ENCODE measurements around the gene ZFAND6.
"Not testable (repeated sequence)": the region's sequence is repeated elsewhere in the genome, so short reads cannot be mapped to it uniquely, and the experiment has no call there.

Gene ZFAND6

DNA sequence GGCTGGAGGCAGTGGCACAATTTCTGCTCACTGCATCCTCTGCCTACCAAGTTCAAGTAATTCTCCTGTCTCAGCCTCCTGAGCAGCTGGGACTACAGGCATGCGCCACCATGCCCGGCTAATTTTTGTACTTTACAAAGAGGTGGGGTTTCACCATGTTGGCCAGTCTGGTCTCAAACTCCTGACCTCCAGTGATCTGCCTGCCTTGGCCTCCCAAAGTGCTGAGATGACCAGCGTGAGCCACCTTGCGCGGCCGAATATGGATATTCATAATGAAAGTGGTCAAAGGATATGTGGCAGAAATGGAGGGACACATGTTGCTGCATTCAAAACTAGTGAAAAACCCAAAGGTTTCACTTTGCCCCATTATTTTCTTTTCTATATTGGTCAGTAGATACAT, 40.2 kb downstream of the ZFAND6 start:
- not testable (repeated sequence) for DNase-seq

DNA sequence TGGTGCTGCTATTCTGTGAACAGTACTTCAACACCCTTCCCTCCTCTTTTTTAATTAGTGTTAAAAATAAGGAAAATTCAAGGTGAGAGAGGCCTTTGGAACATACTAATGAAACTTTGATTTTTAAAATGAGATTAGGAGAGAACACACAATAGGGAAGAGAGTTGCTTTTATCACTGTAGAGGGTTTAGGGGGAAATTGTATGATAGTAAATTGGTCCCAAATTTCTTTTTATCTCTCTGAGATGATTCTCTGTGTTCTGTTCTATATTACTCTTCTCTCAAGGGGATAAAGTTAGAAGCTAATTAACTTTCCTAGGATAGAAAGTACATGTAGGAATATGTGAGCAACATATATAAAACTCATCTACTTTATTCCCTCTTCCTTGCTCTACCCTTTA, 40.8 kb downstream of the ZFAND6 start:
- DNase-seq = no peak

DNA sequence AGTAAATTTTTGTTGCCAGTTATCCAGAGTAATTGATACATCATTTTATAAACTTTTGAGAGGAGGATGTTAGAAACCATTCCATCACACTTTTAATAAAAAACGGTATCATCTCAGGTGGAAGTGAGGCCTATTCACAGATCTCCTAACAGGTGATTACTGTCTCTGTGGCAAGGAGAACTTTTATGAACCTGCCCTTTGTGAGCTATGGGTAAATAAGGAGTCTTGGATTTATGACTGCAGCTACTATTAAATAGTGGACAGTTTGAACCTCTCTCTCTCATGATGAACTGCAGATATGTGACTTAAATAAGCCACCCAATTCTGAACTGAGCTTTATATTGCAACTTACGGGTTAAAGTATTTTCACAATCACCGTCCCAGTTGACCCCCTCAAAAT, 45.7 kb downstream of the ZFAND6 start:
- DNase-seq = no peak

DNA sequence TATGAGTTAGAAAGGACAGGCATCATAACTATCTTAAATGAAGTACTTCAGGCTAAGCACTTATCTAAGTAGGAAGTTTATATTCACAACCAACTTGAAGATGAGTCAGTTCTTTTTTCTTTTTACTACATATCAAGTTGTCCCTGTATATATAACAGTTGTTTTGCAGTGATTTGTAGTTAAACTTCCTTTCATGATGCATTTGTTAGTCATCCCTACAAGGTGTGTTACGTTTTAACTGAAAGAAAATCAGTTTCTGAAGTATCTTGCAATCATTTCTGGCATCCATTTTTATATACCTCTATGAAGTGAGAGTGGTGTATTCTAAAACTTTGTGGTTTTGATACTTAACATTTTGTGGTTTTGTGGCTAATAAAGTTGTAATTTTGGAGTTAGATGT, 46.1 kb downstream of the ZFAND6 start:
- no peak for DNase-seq

DNA sequence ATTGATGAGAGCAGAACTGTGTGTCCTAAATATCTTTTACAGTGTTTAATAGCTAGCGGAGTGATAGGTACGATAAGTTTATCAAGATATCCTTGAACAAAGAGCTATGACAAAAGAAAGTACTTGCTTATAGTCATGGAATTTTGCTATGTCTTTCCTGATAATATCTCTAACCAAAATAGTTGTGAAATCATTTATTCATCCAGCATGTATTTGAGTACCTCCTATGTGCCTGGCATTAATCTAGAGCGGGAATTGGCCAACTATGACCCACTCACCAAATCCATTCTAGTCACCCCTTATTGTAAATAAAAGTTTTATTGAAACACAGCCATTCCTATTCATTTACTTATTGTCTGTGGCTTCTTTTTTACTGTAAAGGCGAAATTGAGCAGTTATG, 46.6 kb downstream of the ZFAND6 start:
- DNase-seq = no peak

DNA sequence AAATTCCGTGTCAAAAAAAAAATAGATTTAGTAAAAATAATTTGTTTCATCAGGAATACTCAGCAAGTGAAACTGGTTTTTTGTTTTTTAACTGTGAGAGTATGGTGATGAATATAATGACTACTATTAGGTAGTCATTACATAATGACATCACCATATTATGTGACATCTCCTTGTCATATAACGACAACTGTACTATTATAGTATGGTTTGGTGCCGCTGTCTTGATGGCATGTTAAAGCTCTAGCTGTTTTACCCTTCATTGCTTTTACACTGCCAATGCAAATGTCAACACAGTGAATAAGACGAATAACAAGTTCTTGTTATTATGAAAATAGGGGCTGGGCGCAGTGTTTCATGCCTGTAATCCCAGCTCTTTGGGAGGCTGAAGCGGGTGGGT, 47.7 kb downstream of the ZFAND6 start:
- DNase-seq = no peak

DNA sequence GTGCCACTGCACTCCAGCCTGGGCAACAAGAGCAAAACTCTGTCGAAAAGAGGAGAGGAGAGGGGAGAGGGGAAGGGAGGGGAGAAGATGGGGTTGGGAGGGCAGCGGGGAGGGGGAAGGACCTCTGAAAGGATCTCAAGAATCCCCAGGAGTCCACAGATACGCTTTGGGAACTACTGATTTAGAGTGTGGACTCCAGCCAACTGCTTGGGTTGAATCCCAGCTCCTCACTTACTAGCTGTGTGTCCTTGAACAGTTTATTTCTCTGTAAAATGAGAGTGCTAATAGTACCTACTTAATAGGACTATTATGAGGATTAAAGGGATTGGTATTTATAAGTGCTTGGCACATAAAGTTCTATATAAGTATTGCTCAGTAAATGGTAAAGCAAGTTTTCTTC, 48.3 kb downstream of the ZFAND6 start:
- no peak for DNase-seq

DNA sequence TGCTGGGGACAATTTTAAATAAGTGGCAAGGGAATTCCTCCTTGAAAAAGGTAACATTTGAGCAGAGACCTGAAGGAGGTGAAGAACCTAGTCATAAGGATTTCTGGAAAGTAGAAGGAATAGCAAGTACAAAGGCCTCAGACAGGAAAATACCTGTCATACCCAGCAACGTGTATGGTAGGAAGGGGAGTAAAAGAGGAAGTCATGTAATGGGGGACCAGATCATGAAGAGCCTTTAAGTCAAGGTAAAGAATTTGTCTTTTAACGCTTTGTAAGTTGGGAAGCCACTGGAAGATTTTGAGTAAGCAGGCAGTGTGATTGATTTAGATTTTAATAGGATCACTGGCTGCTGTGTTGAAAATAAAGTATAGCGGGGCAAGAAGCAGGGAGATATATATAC, 49.9 kb downstream of the ZFAND6 start:
- no peak for DNase-seq

DNA sequence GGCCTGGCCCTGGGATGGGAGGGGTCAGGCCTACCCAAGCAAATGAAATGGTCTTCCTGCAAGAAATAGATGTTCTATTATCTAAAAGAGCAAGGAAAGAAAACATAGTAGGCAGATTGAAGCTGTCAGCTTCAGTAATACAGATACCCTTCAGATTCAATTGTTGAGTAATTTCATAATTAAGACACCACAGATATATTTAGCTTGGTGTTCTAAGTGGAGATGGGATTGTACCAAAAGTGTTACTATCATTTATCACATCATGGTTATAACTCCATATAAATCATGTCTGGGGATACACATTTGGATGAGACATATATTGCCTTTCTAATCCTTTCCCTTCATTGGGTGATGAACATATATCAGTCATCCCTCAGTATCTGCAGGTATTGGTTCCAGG, 51.4 kb downstream of the ZFAND6 start:
- DNase-seq = no peak

DNA sequence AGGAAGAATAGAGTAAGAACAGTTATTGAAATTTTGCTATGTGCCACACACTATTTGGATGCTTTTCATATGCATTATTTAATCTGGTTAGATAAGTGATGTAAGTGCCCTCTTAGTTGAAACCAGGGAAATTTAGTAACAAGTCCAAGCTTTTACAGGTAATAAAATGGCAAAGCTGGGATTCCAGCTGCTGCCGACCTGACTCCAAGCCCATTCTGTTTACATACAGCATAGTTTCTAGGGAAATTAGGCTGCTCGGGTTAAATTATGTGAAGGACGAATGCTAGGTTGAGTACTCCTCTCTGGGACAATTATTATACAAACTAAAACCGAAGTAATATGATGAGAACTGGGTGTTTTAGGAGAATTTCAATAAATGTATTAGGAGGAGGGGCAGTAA, 54.6 kb downstream of the ZFAND6 start:
- no peak for DNase-seq

DNA sequence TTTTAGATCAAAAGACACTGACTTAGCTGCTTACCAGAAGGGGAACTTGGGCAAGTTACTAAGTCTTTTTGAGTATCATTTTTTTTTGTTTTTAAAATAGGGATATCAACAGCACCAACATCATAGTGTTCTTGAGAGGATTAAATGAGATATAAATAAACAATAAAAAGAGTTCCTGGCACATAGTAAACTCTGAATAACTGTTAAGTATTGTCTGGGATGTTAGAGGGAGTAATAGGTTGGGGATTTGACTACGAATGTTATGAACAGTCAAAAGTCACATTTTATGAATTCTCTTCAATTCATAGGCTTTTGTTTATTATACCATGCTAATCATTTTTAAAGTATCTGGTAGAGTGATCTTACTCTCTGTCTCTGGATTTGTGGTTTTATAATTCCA, 55.5 kb downstream of the ZFAND6 start:
- no peak for DNase-seq

DNA sequence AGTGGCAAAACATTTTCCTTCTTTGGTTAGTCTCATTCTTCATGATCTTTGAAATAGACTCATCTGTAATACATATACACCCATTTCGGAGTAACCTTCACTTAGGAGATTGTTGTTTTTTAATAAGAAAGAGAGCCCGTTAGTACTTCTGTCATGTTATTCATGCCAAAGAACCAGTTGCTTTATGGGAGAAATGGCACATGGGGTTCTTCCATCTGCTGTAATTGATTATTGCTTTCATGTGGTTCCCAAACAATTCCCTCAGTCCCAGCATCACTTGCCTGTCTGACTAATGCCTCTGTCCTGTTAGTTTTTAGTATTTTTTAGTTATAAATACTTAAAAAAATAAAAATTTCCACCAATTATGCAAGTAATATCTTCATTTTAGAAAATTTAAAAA, 59.5 kb downstream of the ZFAND6 start:
- DNase-seq = no peak

DNA sequence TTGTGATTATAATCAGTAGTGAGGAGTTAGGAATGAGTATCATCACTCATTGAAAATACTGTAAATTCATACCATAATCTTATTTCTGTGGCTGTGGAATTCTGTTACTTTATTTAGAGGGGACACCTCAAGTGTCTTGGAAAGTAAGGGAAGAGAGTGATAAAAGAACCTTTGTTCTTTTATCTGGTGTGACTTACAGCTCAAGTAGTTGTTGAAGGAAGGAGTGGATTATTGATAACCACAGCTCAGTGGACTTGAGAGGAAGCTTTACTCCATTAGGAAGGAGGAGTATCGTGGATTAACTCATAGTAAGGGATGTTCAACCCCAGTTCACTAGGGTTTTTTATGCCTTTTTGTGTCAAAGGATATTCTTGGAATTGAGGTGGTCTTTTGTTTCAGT, 61.2 kb downstream of the ZFAND6 start:
- DNase-seq = no peak

DNA sequence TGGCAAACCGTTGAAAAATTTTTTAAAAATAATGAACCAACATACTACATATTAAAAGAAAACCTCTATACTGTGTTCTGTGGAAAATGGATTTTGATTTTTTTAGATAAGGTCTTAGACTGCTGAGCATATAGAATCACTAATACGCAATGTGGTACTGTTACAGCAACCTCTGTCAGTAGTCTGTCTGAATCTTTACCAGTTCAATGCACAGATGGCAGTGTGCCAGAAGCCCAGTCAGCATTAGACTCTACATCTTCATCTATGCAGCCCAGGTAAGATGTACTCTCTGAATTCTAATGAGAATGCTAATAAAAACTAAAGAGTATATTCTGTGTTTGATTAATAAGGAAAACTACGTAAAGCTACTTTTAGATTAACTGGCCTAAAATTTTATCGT, 62.1 kb downstream of the ZFAND6 start:
- peak; percentile 58 for DNase-seq

DNA sequence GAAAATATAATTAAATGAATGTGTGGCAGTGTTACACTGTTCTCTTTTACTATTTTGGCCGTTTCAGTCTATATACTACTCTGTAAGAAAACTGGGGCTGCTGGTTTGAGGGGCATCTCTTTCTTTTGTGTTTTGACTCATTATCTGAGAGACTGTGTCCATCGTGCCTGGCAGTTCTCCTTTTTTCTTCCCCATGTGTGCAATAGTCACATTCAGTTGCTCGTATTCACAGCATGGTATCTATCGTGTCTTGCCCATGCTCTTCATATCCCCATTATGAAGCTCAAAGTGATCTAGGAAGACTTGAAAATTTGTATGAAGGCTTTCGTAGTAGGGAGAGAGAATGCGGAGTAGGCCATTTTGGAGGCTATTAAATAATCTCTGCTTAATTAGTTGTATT, 63.6 kb downstream of the ZFAND6 start:
- no peak for DNase-seq

DNA sequence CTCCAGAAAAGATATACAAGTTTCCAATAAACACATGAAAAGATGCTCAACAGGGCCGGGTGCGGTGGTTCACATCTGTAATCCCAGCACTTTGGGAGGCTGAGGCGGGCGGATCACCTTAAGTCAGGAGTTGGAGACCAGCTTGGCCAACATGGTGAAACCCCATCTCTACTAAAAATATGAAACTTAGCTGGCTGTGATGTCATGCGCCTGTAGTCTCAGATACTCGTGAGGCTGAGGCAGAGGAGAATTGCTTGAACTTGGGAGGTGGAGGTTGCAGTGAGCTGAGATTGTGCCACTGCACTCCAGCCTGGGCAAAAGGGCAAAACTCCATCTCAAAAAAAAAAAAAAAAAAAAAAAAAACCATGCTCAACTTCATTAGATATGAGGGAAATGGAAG, 67.8 kb downstream of the ZFAND6 start:
- DNase-seq = not testable (repeated sequence)

DNA sequence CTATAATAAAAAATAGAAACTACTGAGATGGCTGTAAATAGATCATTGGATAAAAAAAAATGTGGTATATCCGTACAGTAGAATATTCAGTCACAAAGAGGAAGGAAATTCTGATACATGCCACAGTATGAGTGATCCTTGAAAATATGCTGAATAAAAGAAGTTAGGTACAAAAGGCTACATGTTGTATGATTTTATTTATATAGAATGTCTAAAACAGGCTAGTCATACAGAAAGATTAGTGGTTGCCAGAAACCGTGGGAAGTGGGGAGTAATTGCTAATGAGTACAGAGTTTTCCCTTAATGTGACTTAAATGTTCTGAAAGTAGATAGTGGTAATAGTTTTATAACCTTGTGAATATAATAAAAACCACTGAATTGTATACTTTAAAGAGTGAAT, 68.4 kb downstream of the ZFAND6 start:
- DNase-seq = no peak

DNA sequence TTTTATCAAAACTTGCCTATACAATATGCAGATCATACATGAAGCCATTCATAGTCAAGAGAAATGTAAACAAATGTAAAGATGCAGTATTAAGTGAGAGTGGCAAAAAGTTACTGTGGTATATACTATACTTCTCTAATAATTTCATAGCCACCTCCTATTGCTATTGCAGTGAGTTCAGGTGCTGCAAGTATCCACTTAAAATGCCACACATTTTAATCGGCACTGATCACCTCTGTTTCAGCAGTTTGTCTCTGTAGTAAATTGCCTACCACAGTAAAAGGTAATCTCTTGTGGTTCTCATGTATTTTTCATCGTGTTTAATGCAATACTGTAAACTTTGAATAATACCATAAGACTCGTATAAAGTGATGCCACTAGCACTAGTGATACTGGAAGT, 72.9 kb downstream of the ZFAND6 start:
- DNase-seq = no peak

DNA sequence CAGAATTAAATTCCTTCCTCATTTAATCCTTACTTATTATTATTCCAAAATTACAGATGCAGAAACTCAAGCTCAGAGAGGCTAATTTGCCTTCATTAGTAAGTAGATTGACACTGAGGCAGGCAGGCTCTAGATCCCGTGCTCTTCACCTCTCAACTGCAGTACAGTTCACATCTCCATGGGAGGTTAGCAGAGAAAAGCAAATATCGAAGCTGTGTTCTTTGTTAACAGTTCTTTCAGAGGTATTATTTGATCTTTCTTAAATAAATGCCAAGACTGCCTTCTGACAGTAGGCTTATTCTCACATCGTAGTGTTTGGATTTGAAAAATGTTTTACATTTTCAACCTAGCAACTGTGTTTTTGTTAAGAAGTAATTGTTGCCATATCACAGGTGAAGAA, 77.4 kb downstream of the ZFAND6 start:
- DNase-seq = no peak

DNA sequence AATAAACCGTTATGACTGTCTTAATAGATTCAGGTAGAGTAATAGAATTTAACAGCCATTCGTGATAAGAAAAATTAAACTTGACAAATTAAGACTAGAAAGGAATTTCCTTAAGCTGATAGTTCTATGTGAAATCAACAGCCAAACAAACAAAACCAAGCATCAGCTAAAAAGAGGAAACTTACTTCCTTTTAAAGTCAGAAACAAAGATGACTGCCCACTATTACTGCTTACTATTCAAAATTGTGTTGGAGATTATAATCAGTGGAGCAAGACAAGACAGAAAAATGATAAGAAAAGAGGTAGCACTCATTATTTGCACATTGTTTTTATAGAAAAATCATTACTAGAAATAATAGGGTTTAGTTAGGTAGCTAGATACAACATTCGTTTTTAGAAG, 79.5 kb downstream of the ZFAND6 start:
- no peak for DNase-seq

DNA sequence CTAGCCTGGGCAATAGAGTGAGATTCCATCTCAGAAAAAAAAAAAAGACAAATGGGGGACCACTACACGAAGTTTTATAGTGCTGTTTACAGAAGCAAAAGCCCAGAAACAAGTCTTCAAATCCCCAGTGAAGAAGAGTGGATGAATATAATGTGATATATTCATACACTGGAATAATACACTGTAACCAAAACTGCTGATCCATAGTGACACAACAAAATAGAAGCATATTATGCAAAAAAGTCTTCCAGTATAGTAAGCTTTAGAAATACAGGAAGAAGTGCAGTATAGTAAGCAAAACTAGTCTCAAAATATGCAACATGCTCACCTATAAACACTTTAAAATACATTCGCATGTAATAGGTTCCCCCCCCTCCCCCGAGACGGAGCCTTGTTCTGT, 81.4 kb downstream of the ZFAND6 start:
- no peak for DNase-seq

DNA sequence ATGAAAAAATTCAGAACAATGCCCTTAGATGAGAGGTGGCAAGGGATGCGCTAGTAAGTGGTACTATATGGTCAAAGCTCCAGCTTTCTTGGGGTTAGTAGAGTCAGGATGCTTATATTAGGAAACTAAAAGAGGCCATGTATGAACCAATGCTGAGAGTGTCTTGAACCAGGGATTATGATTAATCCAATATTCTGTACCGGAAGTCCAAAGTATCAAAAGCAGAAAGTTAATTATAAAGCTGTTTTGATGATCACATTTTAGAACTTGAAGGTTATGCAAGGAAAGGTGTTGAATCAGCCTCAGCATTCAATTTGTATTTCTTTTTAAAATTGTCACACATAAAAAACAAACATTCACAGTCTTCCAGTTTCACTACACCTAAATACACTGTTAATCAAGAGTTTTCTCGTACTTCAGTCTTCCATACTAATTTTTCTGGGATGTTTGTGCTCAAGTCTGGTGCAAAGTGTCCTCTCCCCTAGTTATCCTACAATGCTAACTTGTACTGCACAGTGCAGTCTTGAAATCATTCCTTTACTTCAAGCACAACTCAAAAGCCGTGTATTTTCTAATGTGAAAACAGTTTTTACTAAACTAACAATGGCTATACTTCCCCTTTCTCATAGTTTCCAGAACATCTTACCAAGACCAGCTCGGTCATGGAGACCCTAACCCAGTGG, 82.6 kb downstream of the ZFAND6 start:
- no peak for DNase-seq

DNA sequence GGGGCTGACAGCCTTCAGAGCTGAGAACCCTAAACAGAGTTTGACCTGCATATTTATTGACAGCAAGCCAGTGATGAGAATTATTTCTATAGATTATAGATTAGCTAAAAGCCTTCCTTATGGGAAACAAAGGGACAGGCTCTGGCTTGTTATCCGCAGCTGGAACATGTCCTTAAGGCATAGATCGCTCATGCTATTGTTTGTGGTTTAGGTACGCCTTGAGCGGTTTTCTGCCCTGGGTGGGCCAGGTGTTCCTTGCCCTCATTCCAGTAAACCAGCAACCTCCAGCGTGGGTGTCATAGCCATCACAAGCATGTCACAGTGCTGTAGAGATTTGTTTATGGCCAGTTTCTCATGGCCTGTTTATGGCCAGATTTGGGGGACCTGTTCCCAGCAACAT, 83.2 kb downstream of the ZFAND6 start:
- DNase-seq = no peak

DNA sequence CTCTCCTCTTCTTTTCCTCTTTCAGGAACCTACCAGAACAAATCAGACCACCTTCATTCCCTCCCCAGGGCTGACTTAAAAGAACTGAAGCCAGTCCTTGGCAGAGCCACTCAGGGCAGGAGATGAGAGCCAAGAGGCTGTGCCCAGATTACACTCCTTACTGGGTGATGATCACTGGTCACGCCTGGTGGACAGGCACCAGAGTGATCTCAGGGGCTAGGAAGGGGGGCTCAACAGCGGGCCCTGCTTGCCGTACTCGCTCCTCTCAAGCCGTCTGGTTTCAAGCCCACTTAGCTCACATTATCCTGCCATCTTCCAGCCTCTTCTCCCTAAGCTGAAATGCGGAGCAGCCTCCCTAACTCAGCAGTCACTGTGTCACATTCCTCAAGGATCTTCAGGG, 91.7 kb downstream of the ZFAND6 start:
- DNase-seq = no peak

DNA sequence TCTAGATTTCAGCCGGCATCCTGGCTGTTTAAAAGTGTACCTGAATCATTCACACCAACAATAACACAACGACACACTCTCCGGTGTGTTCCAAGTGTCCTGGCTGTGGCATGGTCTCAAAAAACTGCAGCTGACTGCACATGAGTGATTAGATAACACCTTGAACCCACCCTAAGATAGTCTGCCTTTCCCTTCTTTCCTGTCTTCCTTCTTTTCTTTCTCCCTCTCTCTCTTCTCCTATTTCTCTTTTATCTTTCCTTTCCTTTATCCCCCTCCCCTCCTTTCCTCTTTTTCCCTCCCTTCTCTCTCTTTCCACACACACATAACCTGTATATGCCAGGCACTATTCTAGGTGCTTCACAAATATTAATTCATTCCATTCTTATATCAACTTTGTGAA, 92.1 kb downstream of the ZFAND6 start:
- DNase-seq = peak; percentile 57

Measured in hematopoietic multipotent progenitor cell treated with erythropoietin and hydrocortisone succinate and interleukin-3 and kit ligand, for 6 days (in vitro differentiated cells).